Lower leg skin (tissue), 3 donors: ENCODE measurements around the gene SEMA6A.

ENCODE experiments used
- CTCF ChIP-seq, 3 donors: fragments of 450-650 bp; IDR thresholded peaks; one replicate each; pipeline ENCODE4 v1.5.1; 2016; ENCODE audit warnings: antibody characterized with exemption in 3 of 3, mild to moderate bottlenecking in 3 of 3, moderate library complexity in 2 of 3
- POLR2A ChIP-seq, 2 donors: fragments of 450-650 bp; IDR thresholded peaks; one replicate each; pipeline ENCODE4 v1.6.1; 2016 to 2017; ENCODE audit warnings: antibody characterized with exemption in 2 of 2, mild to moderate bottlenecking in 1 of 2, moderate library complexity in 1 of 2

GRCh38 chr5:116566251-116566650, 8.4 kb downstream of the SEMA6A start:
- TF ChIP-seq CTCF (IDR thresholded peaks at IDR 0.05) (no peak), POLR2A (IDR thresholded peaks at IDR 0.05) (no peak)
